CD4-positive, alpha-beta T cell treated with Interleukin-6 for 4 hours (primary cell): ENCODE results near the gene LGALS1.
A peak's percentile ranks its signal among the peaks of the same experiment; 100 is the strongest.
"Not testable (repeated sequence)": the region's sequence is repeated elsewhere in the genome, so short reads cannot be mapped to it uniquely, and the experiment has no call there.

ENCODE experiments used
- DNase-seq: peaks from one replicate; pipeline ENCODE4 v3.0.0-alpha.2; 2020; ENCODE audit warnings: mixed read lengths

LGALS1 gene

DNA sequence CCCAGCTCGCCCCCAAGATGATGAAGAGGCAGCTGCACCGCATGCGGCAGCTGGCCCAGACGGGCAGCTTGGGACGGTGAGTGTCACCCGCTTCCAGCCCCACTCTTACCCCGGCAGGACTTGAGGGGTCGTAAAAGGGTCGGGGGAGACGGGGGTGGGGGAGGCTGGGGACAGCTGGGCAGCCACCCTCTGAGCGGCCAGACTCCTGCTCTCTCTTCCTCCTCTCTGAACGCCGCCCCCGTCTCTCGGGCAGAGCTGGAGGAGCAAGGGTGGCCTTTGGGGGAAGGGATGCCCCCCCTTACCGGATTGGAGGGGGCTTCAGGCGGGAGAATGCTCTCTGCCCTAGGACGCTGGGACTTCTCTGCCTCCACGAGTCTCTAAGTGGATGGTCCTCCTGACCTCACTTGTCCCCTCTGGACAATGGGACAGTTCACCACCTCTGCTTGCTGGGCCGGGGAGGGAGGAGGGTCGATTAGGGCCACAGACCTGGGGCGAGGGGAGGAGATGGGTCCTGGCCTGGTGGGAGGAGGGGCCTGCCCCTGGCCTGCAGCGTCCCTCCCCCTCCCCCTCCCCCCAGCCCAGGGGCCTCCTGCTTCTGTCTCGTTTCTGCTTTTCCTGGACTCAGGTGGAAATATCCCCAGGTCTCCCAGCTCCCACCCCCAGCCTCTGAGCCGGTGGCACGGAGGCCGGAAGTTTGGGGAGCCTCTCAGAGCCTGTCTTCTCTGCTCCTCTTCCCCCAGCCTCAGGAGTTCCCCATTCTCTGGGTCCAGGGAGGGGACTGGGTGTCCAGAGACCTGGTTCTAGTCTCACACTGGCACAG lies 35.5 kb upstream of the LGALS1 start:
- peak; percentile 44 for DNase-seq

DNA sequence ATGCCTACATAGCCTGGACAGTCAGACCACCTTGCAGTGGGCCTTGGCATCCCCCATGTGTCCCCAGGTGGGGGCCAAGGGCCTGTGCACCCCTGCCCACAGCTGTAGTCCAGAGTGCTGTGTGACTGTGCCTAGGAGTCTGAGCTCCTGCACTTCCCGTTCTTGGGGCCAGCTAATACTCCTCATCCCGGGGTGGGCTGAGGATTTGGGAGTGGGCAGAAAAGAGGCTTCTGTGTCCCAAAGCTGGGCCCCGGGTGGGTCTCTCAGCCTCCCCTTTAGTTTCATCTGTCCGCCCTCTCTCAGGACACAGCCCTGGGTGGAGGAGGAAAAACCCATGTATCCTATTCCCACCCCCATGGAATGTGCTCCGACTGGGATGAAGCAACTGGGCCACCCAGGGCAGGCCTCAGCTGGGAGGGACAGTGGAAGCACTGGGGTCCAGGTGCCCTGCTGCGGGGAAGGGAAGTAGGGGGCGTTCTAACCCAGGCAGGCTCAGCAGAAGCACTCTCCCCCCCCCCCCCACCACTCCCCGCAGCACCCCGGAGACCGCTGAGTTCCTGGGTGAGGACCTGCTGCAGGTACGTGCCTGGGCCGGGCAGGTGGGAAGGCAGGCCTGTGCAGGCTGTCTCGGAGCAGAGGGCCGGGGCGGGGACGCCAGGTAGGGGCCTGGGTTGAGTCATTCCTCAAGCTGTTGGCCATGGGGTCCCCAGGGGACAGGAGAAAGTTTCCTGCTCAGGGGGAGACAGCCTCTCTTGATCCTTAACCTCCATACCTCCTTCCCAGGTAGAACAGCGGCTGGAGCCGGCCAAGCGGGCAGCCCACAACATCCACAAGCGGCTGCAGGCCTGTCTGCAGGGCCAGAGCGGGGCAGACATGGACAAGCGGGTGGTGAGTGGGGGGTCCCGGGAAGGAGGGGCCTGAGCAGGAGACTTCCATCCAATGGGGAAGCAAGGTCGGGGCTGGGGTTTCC lies 34.6 kb upstream of the LGALS1 start:
- DNase-seq: peak; percentile 70

DNA sequence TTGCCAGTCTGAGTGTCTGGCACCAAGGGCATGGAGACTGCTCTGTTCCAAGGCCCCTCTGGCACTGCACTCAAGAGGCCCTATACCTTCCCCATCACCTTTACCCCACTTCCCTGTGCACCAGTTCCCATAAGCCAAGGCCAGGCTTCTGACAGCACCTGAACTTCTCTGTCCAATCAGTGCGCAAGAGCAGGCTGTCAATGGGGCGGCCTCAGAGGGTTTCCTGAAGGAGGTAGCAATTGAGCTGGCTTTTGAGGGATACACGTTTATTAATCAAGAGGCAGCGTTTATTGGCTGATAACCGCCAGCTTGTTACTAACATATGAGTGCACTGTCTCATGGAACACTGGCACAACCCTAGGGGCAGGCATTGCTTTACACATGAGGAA lies 33.9 kb upstream of the LGALS1 start:
- DNase-seq: no peak

DNA sequence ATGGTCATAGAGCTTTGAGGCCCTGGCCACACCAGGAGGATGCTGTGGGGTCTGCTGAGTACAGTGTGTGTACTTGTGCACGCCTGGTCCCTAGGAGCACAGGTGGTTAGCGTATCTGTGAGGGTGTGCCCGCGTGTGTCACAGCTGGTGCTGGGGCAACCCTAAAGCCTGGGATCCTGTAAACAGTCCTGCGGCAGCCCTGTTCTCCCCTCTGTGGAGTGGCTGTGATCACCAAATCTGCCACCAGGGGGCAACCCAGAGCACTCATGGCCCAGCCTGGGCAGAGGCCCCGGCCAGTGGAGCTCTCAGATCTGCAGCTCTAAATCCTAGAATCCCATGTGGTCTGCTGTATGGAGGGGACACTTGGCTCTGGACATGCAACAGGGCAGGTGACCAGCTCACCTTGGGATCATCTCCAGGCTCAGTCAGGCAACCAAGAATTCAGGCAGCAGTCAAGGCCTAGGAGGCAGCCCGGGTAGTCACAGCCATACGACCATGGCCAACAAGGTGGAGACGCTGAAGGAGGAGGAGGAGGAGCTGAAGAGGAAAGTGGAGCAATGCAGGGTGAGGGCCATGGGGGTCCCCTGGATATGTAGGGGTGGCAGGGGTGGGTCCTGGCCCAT lies 32.1 kb upstream of the LGALS1 start:
- DNase-seq: peak; percentile 90

DNA sequence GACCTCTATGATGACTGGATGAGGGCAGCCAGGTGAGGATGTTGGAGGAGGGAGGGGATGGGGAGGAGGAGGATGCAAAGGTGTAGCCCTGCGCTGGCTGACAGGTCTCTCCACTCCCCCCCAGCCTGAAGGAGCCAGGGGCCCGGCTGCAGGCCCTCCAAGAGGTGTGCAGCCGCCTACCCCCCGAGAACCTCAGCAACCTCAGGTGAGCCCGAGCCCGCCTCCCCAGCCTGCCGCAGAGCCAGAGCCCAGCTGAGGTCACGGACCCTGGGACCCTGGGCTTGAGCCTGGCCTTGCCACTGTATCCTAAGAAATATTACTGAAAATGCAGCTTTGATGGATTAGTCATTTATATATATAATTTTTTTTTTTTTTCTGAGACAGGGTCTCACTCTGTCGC lies 28.1 kb upstream of the LGALS1 start:
- no peak for DNase-seq

DNA sequence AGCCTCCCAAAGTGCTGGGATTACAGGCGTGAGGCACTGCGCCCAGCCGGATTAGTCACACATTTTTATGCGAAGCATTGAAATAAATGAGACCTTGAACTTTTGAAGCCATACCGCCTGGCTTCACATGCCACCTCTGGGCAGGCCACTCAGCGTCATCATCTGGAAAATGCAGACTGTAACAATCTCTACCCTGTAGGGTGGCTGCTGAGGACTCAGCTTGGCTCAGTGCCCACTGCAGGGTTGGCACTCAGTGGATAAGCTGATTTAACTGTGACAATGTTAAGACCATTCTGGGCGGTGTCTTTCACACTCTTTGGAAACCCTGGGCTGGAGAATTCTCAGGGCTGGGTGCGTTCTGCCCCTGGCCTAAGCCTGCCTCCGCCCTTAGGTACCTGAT lies 27.5 kb upstream of the LGALS1 start:
- DNase-seq: no peak

DNA sequence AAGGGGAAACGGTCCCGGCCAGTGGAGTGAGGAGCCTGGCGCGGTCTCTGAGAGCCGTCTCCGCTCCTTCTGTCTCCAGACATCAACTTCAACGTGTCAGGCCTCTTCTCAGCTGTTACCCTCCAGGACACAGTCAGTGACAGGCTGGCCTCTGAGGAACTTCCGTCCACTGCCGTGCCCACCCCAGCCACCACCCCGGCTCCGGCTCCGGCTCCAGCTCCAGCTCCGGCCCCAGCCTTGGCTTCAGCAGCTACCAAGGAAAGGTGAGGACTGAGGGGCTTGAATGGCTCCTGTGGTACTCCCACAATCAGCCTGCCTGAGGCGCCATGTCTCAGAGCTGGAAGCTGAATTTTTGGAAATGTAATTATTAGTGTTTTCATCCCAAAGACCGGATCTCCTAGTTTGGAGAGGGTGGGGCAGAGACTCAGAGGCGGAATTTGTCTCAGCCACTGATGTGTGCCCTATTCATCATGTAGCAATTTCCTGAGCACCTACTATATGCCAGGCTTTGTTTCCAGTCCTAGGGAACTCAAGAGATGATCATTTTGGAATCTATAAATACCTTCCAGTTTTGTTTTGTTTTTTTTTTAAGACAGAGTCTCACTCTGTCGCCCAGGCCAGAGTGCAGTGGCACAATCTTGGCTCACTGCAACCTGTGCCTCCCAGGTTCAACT lies 24.8 kb upstream of the LGALS1 start:
- DNase-seq: no peak

DNA sequence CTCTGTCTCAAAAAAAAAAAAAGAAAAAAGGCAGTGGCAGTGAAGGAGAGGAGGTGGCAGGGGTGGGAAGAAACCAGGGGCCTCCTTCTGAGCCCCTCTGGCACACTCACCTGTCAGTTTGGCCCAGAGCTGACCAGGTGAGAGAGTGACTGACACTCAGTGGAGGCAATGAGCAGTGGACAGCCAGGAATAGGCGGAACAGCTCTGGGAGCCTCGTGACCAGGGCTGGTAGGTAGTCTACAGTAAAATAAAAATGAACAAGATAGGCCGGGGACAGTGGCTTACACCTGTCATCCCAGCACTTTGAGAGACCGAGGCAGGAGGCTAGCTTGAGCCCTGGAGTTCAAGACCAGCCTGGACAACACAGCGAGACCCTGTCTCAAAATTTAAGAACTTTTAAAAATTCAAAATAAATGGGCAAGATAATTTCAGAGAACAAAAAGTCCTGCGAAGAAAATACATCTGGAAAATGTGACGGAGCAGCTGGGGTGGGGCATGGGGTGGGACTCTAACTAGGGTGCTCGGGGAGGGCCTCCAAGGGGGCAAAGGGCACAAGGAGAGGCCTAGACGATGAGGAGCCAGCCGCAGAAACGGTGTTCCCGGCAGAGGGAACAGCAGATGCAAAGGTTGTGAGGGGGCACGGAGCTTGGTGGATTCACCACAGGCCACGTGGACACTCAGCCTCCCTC lies 20.7 kb upstream of the LGALS1 start:
- DNase-seq: no peak

DNA sequence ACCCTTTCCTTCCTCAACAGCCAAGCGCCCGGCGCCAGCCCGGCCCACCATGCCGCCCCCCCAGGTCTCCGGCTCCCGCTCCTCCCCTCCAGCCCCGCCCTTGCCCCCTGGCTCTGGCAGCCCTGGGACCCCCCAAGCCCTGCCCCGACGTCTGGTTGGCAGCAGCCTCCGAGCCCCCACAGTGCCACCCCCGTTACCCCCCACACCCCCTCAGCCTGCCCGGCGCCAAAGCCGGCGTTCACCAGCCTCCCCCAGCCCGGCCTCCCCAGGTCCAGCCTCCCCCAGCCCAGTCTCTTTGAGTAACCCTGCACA lies 20.2 kb upstream of the LGALS1 start:
- no peak for DNase-seq

DNA sequence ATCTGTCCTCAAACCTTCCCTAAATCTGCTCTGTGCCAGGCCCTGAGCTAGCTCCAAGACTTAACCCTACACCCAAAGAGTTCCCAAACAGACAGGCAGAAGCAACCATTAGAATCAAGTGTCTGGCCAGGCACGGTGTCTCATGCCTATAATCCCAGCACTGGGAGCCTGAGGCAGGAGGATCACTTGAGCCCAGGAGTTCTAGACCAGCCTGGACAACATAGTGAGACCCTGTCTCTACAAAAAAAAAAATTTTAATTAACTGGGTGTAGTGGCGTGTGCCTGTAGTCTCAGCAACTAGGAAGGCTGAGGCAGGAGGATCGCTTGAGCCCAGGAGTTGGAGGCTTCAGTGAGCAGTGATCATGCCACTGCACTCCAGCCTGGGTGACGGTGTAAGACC lies 18.9 kb upstream of the LGALS1 start:
- DNase-seq: not testable (repeated sequence)

DNA sequence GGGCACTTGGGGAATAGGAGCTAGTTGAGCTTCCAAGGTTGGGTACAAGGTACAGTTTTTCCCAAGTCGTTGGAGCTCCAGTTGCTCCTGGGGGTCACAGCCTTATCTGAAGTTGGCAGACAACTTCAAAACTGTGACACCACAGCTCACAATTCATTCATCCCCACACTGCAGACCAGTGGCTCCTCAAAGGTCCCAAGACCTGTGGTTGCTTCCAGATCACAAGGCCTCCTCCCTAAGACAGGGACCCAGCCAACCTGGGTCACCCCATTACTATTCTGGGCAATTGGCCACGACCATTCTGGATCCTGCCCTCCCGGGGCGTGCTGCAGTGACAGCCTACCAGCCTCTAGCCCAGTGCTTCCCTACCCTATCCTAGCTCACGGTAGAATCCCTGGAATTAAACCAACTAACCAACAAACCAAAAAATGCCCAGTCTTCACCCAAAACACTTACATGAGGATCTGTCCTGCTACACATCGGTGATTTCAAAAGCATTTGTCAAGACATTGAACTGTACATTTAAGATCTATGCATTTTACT lies 17.8 kb upstream of the LGALS1 start:
- DNase-seq: no peak

DNA sequence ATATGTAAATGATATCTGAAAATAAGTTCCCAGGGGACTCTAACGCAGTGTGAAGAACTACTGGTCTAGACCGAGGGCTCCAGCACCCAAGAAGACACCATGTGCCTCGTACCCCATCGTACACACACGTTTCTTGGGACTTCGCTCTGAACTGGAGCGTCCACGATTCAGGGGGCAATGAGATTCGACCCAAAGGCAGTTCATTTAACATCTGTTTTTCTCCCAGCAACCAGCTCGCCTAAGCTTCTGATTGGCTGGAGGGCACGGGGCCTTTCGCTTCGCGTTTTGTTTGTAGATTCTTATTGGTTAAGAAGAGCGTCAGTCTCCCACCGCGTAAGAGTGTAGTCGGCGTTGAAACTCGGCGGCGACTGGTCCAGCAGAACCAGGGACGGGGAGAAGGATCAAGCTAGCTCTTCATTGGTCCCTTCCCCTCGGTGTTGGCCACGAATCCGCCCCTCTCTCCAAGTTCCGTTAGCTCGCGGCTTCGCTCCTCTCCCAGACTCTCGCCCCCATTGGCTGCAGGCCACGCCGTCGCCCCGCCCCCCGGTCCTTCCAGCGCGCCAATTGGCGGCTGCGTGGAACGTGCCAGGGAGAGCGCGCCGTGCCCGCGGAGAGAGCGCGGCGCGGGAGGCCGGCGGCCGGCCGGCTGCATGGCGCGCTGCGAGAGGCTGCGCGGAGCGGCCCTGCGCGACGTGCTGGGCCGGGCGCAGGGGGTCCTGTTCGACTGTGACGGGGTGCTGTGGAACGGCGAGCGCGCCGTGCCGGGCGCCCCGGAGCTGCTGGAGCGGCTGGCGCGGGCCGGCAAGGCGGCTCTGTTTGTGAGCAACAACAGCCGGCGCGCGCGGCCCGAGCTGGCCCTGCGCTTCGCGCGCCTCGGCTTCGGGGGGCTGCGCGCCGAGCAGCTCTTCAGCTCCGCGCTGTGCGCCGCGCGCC lies 17.0 kb upstream of the LGALS1 start, which contains the start of gene PDXP:
PDXP (plus strand) TSS at position 591 of the 933 bp plus-strand sequence; CDS start at position 651, 60 bp downstream.
- peak; percentile 99 for DNase-seq

DNA sequence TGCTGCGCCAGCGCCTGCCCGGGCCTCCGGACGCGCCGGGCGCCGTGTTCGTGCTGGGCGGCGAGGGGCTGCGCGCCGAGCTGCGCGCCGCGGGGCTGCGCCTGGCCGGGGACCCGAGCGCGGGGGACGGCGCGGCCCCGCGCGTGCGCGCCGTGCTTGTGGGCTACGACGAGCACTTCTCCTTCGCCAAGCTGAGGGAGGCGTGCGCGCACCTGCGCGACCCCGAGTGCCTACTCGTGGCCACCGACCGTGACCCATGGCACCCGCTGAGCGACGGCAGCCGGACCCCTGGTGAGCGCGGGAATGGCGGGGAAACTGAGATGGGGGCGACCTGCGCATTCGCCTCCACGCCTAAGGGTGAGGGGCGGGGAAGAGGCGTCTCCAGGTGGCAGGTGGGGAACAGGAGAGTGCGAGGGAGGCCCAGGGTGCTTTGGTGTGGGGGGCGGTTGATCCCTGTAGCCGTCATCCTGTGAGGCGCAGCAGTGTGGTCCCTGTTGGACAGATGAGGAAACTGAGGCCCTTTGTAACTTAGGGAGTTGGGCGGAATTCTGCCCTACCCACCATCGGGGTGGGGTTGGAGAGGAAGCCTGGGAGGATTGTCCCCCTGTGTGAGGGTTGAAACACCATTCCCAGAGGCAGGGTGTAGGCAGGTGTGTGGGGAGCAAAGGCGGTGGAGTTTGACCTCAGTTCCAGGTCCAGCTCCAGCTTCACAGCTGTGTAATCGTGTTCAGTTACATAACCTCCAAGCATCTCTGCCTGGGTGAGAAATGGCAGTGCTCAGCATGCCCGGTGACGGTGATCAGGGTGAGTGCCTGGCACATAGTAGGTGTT lies 16.2 kb upstream of the LGALS1 start:
- peak; percentile 40 for DNase-seq

DNA sequence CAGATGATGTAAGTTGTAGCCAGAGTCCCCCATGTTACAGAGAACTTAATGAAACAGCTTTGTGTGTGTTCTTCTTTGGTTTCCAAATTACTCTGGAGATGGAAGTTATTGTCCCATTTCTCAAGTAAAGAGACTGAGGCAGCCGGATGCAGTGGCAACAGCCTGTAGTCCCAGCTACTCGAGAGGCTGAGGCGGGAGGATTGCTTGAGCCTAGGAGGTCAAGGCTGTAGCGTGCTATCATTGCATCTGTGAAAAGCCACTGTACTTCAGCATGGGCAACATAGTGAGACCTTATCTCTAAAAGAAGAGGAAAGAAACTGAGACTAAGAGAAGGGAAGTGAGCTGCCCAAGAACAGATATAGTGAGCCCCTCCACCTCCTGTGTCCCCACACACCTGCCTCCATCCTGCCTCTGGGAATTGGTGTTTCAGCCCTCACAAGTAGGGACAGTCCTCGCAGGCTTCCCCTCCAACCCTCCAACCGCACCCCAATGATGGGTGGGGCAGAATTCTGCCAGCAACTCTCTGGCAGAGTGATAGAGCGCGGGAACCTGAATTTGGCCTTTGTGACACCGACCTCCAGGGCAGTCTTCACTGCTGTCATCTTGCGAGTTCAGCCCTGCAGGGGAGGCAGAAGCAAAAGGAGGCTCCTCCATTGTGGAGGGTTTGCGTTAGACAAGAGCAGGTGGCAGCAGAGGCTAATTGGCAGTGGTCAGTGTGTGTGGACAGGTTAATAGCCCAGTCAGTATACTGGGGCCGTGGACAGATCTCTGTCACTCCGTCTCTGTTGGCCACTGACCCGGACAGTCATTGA lies 15.3 kb upstream of the LGALS1 start:
- no peak for DNase-seq

DNA sequence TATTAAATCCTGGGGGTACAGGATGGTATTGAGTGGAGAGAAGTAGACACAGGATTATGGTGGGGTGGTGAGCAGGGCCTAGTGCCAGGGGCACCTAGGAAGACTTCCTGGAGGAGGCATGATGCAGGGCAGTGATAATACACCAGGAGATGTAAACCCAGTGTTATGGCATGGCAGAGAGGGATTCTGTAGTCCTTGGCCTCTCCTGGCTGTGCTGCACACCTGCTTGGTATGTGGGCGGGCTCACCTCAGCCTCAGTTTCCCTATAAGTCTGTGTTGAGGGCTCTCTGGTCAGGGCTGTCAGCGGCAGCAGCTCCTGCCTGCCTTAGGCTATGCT lies 14.8 kb upstream of the LGALS1 start:
- no peak for DNase-seq

DNA sequence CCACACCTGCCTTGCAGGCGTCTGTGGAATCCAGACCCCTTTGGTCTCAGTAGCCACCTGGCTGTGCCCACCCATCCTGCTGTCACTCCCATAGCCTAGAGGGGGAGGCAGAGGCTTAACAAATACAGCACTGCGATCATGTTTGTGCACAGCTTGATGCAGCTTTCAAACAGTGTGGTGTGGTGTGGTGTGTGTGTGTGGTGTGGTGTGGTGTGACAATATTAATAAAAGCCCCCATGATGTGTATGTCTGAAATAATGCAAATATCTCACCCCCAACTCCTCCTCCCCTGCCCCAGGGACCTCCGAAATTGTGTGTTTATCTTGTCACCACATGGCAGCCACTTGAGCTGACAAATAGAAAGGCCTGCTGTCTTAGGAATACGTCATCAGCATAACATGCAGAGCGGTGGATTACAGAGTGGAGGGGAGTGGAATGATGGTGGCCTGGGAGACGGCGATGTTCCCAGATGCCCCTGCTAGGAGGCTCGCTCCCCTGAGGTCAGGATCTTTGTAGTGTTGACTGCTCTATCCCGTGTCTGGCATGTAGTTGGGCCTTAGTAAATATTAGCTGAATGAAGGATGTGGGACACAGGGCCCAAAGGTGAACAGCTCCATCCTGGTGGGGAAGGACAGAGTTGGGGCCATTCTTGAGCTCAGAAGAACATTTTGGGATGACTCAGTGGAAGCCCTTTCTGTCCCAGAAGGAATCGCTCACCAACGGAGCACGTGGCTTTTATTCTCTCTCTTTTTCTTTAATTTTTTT lies 14.1 kb upstream of the LGALS1 start:
- DNase-seq: peak; percentile 43

DNA sequence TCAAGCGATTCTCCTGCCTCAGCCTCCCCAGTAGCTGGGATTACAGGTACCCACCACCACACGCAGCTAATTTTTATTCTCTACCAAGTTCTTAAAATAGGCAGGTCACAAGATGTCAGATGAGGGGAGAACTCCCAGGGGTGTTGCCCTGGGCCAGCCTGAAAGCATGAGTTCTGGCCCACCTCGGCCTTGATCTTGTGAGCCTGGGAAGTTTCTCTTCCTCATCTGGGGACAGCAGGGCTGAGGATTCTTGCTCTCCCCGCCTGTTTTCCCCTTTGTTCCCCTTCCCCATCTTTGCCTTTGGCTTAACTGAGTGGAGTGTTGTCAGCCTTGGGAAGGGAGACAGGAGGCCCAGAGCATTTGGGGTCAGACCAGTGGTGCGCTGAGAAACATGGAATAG lies 13.4 kb upstream of the LGALS1 start:
- no peak for DNase-seq

DNA sequence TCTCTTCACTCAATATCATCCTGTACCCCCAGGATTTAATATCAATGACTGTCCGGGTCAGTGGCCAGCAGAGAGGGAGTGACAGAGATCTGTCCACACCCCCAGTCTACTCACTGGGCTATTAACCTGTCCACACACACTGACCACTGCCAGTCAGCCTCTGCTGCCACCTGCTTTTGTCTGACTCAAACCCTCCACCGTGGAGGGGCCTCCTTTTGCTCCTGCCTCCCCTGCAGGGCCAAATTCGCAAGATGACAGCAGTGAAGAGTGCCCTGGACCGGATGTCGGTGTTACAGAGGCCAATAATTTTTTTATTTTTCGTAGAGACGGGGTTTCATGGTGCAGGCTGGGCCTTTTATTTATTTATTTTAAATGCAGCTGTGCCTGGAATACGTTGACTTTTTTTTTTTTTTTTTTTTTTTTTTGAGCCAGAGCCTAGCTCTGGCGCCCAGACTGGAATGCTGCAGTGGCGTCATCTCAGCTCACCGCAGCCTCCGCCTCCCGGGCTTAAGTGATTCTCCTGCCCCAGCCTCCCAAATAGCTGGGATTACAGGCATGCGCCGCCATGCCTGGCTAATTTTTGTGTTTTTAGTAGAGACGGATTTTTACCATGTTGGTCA lies 11.8 kb upstream of the LGALS1 start:
- no peak for DNase-seq
